IMR-90 (cell line): ENCODE results near the gene PISD. TPM values are rescaled to one million over a fixed set of nuclear protein-coding genes. Genes with fewer than 3 reads are reported as not detected.

Source experiments
- ATAC-seq: fragments of 200-7000 bp; cut with Tn5 transposase; 2 replicates; pipeline ENCODE4 v1.9.1; 2020; ENCODE audit warnings: low read depth, mild to moderate bottlenecking, moderate library complexity
- BruUV-seq: library from RNA; stranded (reverse); fragments of 400-500 nt; replicated peaks from 2 replicates; lab custom pipeline; 2021; lab: Mats Ljungman, UMichigan
- CTCF ChIA-PET: fragments of 300-600 bp; formaldehyde crosslinking; extraction: SDS; loops from one replicate; lab custom pipeline; 2021; ENCODE audit warnings: antibody characterized with exemption; lab: Yijun Ruan, JAX
- POLR2A ChIA-PET: fragments of 300-600 bp; sonication (Branson Sonifier 250); formaldehyde crosslinking; loops from one replicate; lab custom pipeline; 2022; ENCODE audit warnings: antibody characterized with exemption; ENCODE audit not compliant: unreplicated experiment; lab: Charles Lee
- DNase-seq: peaks from one replicate; pipeline ENCODE4 v3.0.0; 2013
- H2AFZ ChIP-seq: replicated peaks from 2 replicates; pipeline ENCODE3; 2013; ENCODE audit warnings: low read length, mild to moderate bottlenecking; ENCODE audit not compliant: poor library complexity
- H2AK5ac ChIP-seq: 2 replicates; pipeline ENCODE4 v1.6.1; 2013; ENCODE audit warnings: low read depth, low read length, inconsistent platforms
- H2AK9ac ChIP-seq: replicated peaks from 2 replicates; pipeline ENCODE3; 2013; ENCODE audit warnings: mild to moderate bottlenecking, low read depth, low read length, moderate library complexity; ENCODE audit not compliant: poor library complexity
- H2BK120ac ChIP-seq: 2 replicates; pipeline ENCODE4 v1.6.1; 2013; ENCODE audit warnings: low read depth, low read length, inconsistent platforms
- H2BK15ac ChIP-seq: 3 replicates; pipeline ENCODE4 v1.6.1; 2013; ENCODE audit warnings: low read depth, low read length, inconsistent platforms
- H2BK20ac ChIP-seq: 2 replicates; pipeline ENCODE4 v1.6.1; 2013; ENCODE audit warnings: low read depth, mild to moderate bottlenecking, inconsistent platforms, low read length, moderate library complexity
- H2BK5ac ChIP-seq: 2 replicates; pipeline ENCODE4 v1.6.1; 2013; ENCODE audit warnings: mild to moderate bottlenecking, low read depth, low read length, inconsistent platforms; ENCODE audit not compliant: poor library complexity, severe bottlenecking
- H3K14ac ChIP-seq: replicated peaks from 2 replicates; pipeline ENCODE4 v1.6.1; 2013; ENCODE audit warnings: low read depth, low read length, inconsistent platforms
- H3K18ac ChIP-seq: 2 replicates; pipeline ENCODE4 v1.6.1; 2013; ENCODE audit warnings: low read depth, low read length, control low read depth
- H3K23ac ChIP-seq: 2 replicates; pipeline ENCODE4 v1.6.1; 2013; ENCODE audit warnings: low read depth, low read length, inconsistent platforms
- H3K27ac ChIP-seq: 2 replicates; pipeline ENCODE4 v1.5.1; 2013; ENCODE audit warnings: mild to moderate bottlenecking, control low read depth, low read length; ENCODE audit not compliant: insufficient read depth
- H3K27me3 ChIP-seq: 2 replicates; pipeline ENCODE4 v1.6.1; 2013; ENCODE audit warnings: low read length; ENCODE audit not compliant: control insufficient read depth, insufficient read depth
- H3K36me3 ChIP-seq: 2 replicates; pipeline ENCODE4 v1.6.1; 2013; ENCODE audit warnings: low read length, mixed read lengths; ENCODE audit not compliant: control insufficient read depth, insufficient read depth
- H3K4ac ChIP-seq: 2 replicates; pipeline ENCODE4 v1.6.1; 2013; ENCODE audit warnings: low read depth, low read length, inconsistent platforms
- H3K4me1 ChIP-seq: 2 replicates; pipeline ENCODE4 v1.6.1; 2013; ENCODE audit warnings: low read length, mixed read lengths; ENCODE audit not compliant: control insufficient read depth, insufficient read depth
- H3K4me2 ChIP-seq: 2 replicates; pipeline ENCODE4 v1.6.1; 2013; ENCODE audit warnings: low read depth, mild to moderate bottlenecking, control low read depth, low read length, moderate library complexity
- H3K4me3 ChIP-seq: 2 replicates; pipeline ENCODE4 v1.5.1; 2013; ENCODE audit warnings: low read depth, mild to moderate bottlenecking, control low read depth, low read length, moderate library complexity; ENCODE audit not compliant: insufficient read depth
- H3K56ac ChIP-seq: 2 replicates; pipeline ENCODE4 v1.6.1; 2013; ENCODE audit warnings: low read length, inconsistent platforms; ENCODE audit not compliant: insufficient read depth; ENCODE audit errors: extremely low read depth
- H3K79me1 ChIP-seq, 2 experiments: 2 replicates each; pipeline ENCODE4 v1.6.1; 2013; ENCODE audit warnings: low read length in 2 of 2, inconsistent platforms in 1 of 2, low read depth in 1 of 2
- H3K9ac ChIP-seq: 2 replicates; pipeline ENCODE4 v1.6.1; 2013; ENCODE audit warnings: low read depth, low read length, control low read depth
- H3K9me1 ChIP-seq: 2 replicates; pipeline ENCODE4 v1.6.1; 2013; ENCODE audit warnings: low read length, inconsistent platforms; ENCODE audit not compliant: insufficient read depth
- H3K9me3 ChIP-seq: 2 replicates; pipeline ENCODE4 v1.6.1; 2013; ENCODE audit warnings: low read length; ENCODE audit not compliant: control insufficient read depth, insufficient read depth
- H4K20me1 ChIP-seq: 2 replicates; pipeline ENCODE4 v1.6.1; 2013; ENCODE audit warnings: low read length, inconsistent platforms; ENCODE audit not compliant: insufficient read depth
- H4K5ac ChIP-seq: 2 replicates; pipeline ENCODE4 v1.6.1; 2013; ENCODE audit warnings: mild to moderate bottlenecking, low read depth, low read length, control low read depth
- H4K8ac ChIP-seq, 2 experiments: 2 replicates each; pipeline ENCODE4 v1.6.1; 2013; ENCODE audit warnings: low read depth in 2 of 2, low read length in 2 of 2, control low read depth in 1 of 2, inconsistent platforms in 1 of 2
- H4K91ac ChIP-seq: 2 replicates; pipeline ENCODE4 v1.6.1; 2013; ENCODE audit warnings: low read depth, low read length, inconsistent platforms; ENCODE audit not compliant: insufficient read depth
- BHLHE40 ChIP-seq: fragments of 150-350 bp; IDR thresholded peaks from 2 replicates; pipeline ENCODE4 v1.6.1; 2016; ENCODE audit warnings: mild to moderate bottlenecking, low read depth, low read length
- CEBPB ChIP-seq: IDR thresholded peaks from 2 replicates; pipeline ENCODE4 v1.6.1; 2012; ENCODE audit warnings: low read depth, low read length, improper control_type of control experiment
- CHD1 ChIP-seq: IDR thresholded peaks from 2 replicates; pipeline ENCODE4 v1.6.1; 2012; ENCODE audit warnings: low read depth, low read length, improper control_type of control experiment
- FOS ChIP-seq: fragments of 150-350 bp; IDR thresholded peaks from 2 replicates; pipeline ENCODE4 v1.6.1; 2016; ENCODE audit warnings: low read depth, low read length
- MAFK ChIP-seq: IDR thresholded peaks from 2 replicates; pipeline ENCODE4 v1.6.1; 2012; ENCODE audit warnings: low read depth, low read length, improper control_type of control experiment
- MAZ ChIP-seq: IDR thresholded peaks from 2 replicates; pipeline ENCODE4 v1.6.1; 2012; ENCODE audit warnings: low read depth, mild to moderate bottlenecking, low read length, improper control_type of control experiment, moderate library complexity, borderline replicate concordance
- MXI1 ChIP-seq: IDR thresholded peaks from 2 replicates; pipeline ENCODE4 v1.6.1; 2012; ENCODE audit warnings: low read depth, mild to moderate bottlenecking, low read length, moderate library complexity, borderline replicate concordance
- NFE2L2 ChIP-seq: fragments of 150-350 bp; IDR thresholded peaks from 2 replicates; pipeline ENCODE4 v1.6.1; 2016; ENCODE audit warnings: low read depth, mild to moderate bottlenecking, low read length
- POLR2A ChIP-seq: IDR thresholded peaks from 2 replicates; pipeline ENCODE4 v1.6.1; 2012; ENCODE audit warnings: mild to moderate bottlenecking, low read depth, low read length
- RAD21 ChIP-seq: IDR thresholded peaks from 2 replicates; pipeline ENCODE4 v1.6.1; 2012; ENCODE audit warnings: low read length, improper control_type of control experiment
- RCOR1 ChIP-seq: IDR thresholded peaks from 2 replicates; pipeline ENCODE4 v1.6.1; 2012; ENCODE audit warnings: mild to moderate bottlenecking, low read length, improper control_type of control experiment; ENCODE audit not compliant: insufficient replicate concordance
- RFX5 ChIP-seq: IDR thresholded peaks from 2 replicates; pipeline ENCODE4 v1.8.0; 2012; ENCODE audit warnings: low read depth, mild to moderate bottlenecking, low read length, moderate library complexity
- SMC3 ChIP-seq: fragments of 150-350 bp; IDR thresholded peaks from 2 replicates; pipeline ENCODE4 v1.6.1; 2016; ENCODE audit warnings: low read depth, mild to moderate bottlenecking, antibody characterized with exemption, low read length, moderate library complexity
- WGBS, 2 experiments: methylation state at CpG; one replicate each; pipeline versions ENCODE4 v1.1.5 to v1.1.7; 2013; ENCODE audit warnings: missing lambda C conversion rate in 2 of 2; ENCODE audit not compliant: insufficient read length in 1 of 2; ENCODE audit errors: extremely low coverage in 2 of 2; 5-methylcytosine and 5-hydroxymethylcytosine counted together
- dilution Hi-C: fragments of 300-500 bp; cut with HindIII; formaldehyde crosslinking; loops from one replicate; pipeline ENCODE4 v1.14.3; 2018; ENCODE audit warnings: low sequenced_read_pairs; ENCODE audit not compliant: unreplicated experiment
- in situ Hi-C: fragments of 300-500 bp; cut with MboI; formaldehyde crosslinking; loops from 3 replicates; pipeline ENCODE4 v1.14.3; 2019; ENCODE audit warnings: low sequenced_read_pairs, inconsistent platforms, mixed read lengths
- intact Hi-C: fragments of 100-400 bp; cut with micrococcal nuclease; formaldehyde crosslinking; loops from 2 replicates; pipeline ENCODE4 v1.10.0; 2022
- polyA plus RNA-seq, 3 experiments: library from polyadenylated mRNA; depleted of rRNA; stranded (reverse); fragments of >200 nt; gene quantifications; 2 replicates each; pipeline ENCODE4 v1.2.3, GENCODE V29; 2012; ENCODE audit warnings: low replicate concordance in 1 of 3
- total RNA-seq: library from RNA; depleted of rRNA; stranded (reverse); fragments of >200 nt; gene quantifications from 2 replicates; pipeline ENCODE4 v1.2.3, GENCODE V29; 2012
- TF ChIP-seq, protein P1 (sequence below): fragments of 150-350 bp; IDR thresholded peaks from 2 replicates; pipeline ENCODE4 v1.6.1; 2017; ENCODE audit warnings: mild to moderate bottlenecking, antibody characterized with exemption, low read length, low read depth
- TF ChIP-seq, protein P2 (sequence below): fragments of 150-350 bp; IDR thresholded peaks from 2 replicates; pipeline ENCODE4 v1.6.1; 2016; ENCODE audit warnings: low read depth, mild to moderate bottlenecking, low read length, moderate library complexity, borderline replicate concordance
- TF ChIP-seq, protein P3 (sequence below): conservative IDR thresholded peaks from 2 replicates; pipeline ENCODE4 v1.5.1; 2012; ENCODE audit warnings: mild to moderate bottlenecking, low read depth, low read length, improper control_type of control experiment

PISD gene
- total and polyA plus RNA-seq, 2 of the 4 experiments (the other 2 are of a cell fraction), result 34.1 to 48.8 TPM

DNA sequence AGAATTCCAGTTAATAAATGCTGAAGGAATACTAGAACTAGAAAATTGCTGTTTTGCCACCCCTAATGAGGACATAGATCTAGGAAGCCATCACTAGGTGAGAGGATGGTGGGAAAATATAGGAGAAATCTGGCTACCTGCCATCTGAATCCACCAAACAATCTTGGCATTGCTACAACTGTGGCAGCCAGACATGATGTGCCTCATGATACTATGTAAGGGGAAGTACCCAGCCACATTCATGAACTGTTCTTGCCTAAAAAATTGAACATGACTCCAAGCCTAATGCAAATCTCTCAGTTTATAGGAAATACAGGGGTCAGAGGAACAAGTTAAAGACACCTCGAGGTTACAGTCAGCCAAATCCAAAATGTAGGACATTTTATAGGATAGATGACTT lies 92.9 kb downstream of the PISD start:
- dilution Hi-C loops, result no loop called here
- Histone ChIP-seq H4K91ac (no peak overlapping the region), H4K8ac (no peak overlapping the region), H3K4me3 (no peak overlapping the region), H3K9me3 (no peaks in the 10 kb centered on the region), H4K5ac (no peak overlapping the region), H3K79me1 (no peaks in the 10 kb centered on the region), H3K27me3 (no peaks in the 10 kb centered on the region), H3K4me2 (no peak overlapping the region), H2AFZ (no peak overlapping the region), H3K56ac (no peak overlapping the region), H3K27ac (no peak overlapping the region), H2BK20ac (no peak overlapping the region), H3K23ac (no peak overlapping the region), H3K9me1 (no peaks in the 10 kb centered on the region), H3K36me3 (no peaks in the 10 kb centered on the region), H4K20me1 (no peaks in the 10 kb centered on the region), H2BK15ac (no peak overlapping the region), H3K4me1 (peaks cover 3% of the 10 kb centered on the region; the same call in 1 of the 2 replicates), H2BK5ac (no peak overlapping the region), H3K9ac (no peak overlapping the region), H3K4ac (no peak overlapping the region), H2AK5ac (no peak overlapping the region), H2BK120ac (no peak overlapping the region), H3K14ac (no peak overlapping the region), H2AK9ac (no peak overlapping the region), H3K18ac (peak overlapping the region; percentile 43; the same call in 1 of the 2 replicates)
- POLR2A ChIA-PET, result no interaction called here
- TF ChIP-seq MAZ, result no peak
- TF ChIP-seq RCOR1, result no peak
- no peak for TF ChIP-seq MXI1
- TF ChIP-seq, protein P1, sequence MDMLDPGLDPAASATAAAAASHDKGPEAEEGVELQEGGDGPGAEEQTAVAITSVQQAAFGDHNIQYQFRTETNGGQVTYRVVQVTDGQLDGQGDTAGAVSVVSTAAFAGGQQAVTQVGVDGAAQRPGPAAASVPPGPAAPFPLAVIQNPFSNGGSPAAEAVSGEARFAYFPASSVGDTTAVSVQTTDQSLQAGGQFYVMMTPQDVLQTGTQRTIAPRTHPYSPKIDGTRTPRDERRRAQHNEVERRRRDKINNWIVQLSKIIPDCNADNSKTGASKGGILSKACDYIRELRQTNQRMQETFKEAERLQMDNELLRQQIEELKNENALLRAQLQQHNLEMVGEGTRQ, result no peak
- TF ChIP-seq, protein P2, sequence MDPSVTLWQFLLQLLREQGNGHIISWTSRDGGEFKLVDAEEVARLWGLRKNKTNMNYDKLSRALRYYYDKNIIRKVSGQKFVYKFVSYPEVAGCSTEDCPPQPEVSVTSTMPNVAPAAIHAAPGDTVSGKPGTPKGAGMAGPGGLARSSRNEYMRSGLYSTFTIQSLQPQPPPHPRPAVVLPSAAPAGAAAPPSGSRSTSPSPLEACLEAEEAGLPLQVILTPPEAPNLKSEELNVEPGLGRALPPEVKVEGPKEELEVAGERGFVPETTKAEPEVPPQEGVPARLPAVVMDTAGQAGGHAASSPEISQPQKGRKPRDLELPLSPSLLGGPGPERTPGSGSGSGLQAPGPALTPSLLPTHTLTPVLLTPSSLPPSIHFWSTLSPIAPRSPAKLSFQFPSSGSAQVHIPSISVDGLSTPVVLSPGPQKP, result no peak
- no peak for TF ChIP-seq CEBPB
- TF ChIP-seq, protein P3, sequence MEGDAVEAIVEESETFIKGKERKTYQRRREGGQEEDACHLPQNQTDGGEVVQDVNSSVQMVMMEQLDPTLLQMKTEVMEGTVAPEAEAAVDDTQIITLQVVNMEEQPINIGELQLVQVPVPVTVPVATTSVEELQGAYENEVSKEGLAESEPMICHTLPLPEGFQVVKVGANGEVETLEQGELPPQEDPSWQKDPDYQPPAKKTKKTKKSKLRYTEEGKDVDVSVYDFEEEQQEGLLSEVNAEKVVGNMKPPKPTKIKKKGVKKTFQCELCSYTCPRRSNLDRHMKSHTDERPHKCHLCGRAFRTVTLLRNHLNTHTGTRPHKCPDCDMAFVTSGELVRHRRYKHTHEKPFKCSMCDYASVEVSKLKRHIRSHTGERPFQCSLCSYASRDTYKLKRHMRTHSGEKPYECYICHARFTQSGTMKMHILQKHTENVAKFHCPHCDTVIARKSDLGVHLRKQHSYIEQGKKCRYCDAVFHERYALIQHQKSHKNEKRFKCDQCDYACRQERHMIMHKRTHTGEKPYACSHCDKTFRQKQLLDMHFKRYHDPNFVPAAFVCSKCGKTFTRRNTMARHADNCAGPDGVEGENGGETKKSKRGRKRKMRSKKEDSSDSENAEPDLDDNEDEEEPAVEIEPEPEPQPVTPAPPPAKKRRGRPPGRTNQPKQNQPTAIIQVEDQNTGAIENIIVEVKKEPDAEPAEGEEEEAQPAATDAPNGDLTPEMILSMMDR, result no peak
- TF ChIP-seq RFX5, result no peak
- no peak for TF ChIP-seq BHLHE40
- no peak for TF ChIP-seq FOS
- no peak for TF ChIP-seq POLR2A
- TF ChIP-seq SMC3, result no peak
- no peak for TF ChIP-seq MAFK
- TF ChIP-seq NFE2L2, result no peak
- TF ChIP-seq CHD1, result no peak
- no peak for TF ChIP-seq RAD21
- ATAC-seq (no peak), DNase-seq (no peak)
- in situ Hi-C loops, result loop anchor here (25.0 kb wide), 1 partner anchor 393 kb away; no protein-coding TSS in a partner anchor
- CTCF ChIA-PET, result no interaction called here
- no CpG with 5 or more reads among the region's 1 CpG for WGBS, 2 experiments
- intact Hi-C loops, result no loop called here
- no TSS peak for BruUV-seq
